PC-3 (cell line): ENCODE measurements around the gene HOXA2. TPM values are rescaled to one million over a fixed set of nuclear protein-coding genes. Genes with fewer than 3 reads are reported as not detected.

Source experiments
- ATAC-seq: fragments of 200-7000 bp; cut with Tn5 transposase; 2 replicates; pipeline ENCODE4 v1.9.1; 2020; ENCODE audit warnings: mild to moderate bottlenecking, moderate library complexity
- BruUV-seq: library from RNA; stranded (reverse); fragments of 400-500 nt; replicated peaks from 2 replicates; lab custom pipeline; 2021; lab: Mats Ljungman, UMichigan
- CTCF ChIA-PET: fragments of 300-600 bp; sonication (Branson Sonifier 250); formaldehyde crosslinking; loops from one replicate; lab custom pipeline; 2022; ENCODE audit warnings: antibody characterized with exemption; lab: Charles Lee
- POLR2A ChIA-PET: fragments of 300-600 bp; sonication (Branson Sonifier 250); formaldehyde crosslinking; loops from one replicate; lab custom pipeline; 2022; ENCODE audit warnings: antibody characterized with exemption; ENCODE audit not compliant: unreplicated experiment; lab: Charles Lee
- DNase-seq: peaks from one replicate; pipeline ENCODE4 v3.0.0-alpha.2; 2015
- H2AFZ ChIP-seq: fragments of 300-600 bp; sonication (generic); 2 replicates; pipeline ENCODE4 v1.6.0; 2016; ENCODE audit warnings: antibody characterized with exemption, low read length
- H3F3A ChIP-seq: fragments of 300-600 bp; sonication (generic); one replicate; pipeline ENCODE4 v1.6.0; 2017; ENCODE audit warnings: antibody characterized with exemption, low read length, control low read depth, mild to moderate bottlenecking; ENCODE audit not compliant: unreplicated experiment
- H3K27ac ChIP-seq: fragments of 300-600 bp; sonication (generic); 2 replicates; pipeline ENCODE4 v1.5.1; 2016; ENCODE audit warnings: mild to moderate bottlenecking, low read length
- H3K27me3 ChIP-seq: fragments of 300-600 bp; sonication (generic); 2 replicates; pipeline ENCODE4 v1.6.1; 2016; ENCODE audit warnings: low read length, mixed read lengths
- H3K36me3 ChIP-seq: fragments of 300-600 bp; sonication (generic); 2 replicates; pipeline ENCODE4 v1.6.1; 2016; ENCODE audit warnings: low read depth, mixed run types, low read length, mixed read lengths
- H3K4me1 ChIP-seq: fragments of 300-600 bp; sonication (generic); 2 replicates; pipeline ENCODE4 v1.5.1; 2016; ENCODE audit warnings: low read length; ENCODE audit not compliant: insufficient read depth
- H3K4me2 ChIP-seq: fragments of 300-600 bp; sonication (generic); 2 replicates; pipeline ENCODE4 v1.6.0; 2016; ENCODE audit warnings: low read length
- H3K4me3 ChIP-seq: fragments of 300-600 bp; sonication (generic); 2 replicates; pipeline ENCODE4 v1.5.1; 2016; ENCODE audit warnings: mild to moderate bottlenecking, low read length, mixed read lengths
- H3K79me2 ChIP-seq: fragments of 300-600 bp; sonication (generic); 2 replicates; pipeline ENCODE4 v1.6.1; 2017; ENCODE audit warnings: low read length, mixed read lengths
- H3K9ac ChIP-seq: fragments of 300-600 bp; sonication (generic); 2 replicates; pipeline ENCODE4 v1.6.0; 2016; ENCODE audit warnings: mild to moderate bottlenecking, low read length
- H3K9me2 ChIP-seq: fragments of 300-600 bp; sonication (generic); replicated peaks from 2 replicates; pipeline ENCODE4 v1.6.1; 2016; ENCODE audit warnings: mixed run types, low read length, mixed read lengths
- H3K9me3 ChIP-seq: fragments of 300-600 bp; sonication (generic); 2 replicates; pipeline ENCODE4 v1.6.1; 2016; ENCODE audit warnings: low read length, mixed read lengths
- H4K20me1 ChIP-seq: fragments of 300-600 bp; sonication (generic); 2 replicates; pipeline ENCODE4 v1.6.1; 2016; ENCODE audit warnings: low read length, mixed read lengths
- CTCF ChIP-seq: fragments of 300-600 bp; sonication (generic); conservative IDR thresholded peaks from 2 replicates; pipeline ENCODE4 v1.5.1; 2017; ENCODE audit warnings: antibody characterized with exemption, low read depth, mild to moderate bottlenecking, low read length
- EZH2 ChIP-seq: fragments of 300-600 bp; sonication (generic); IDR thresholded peaks from one replicate; pipeline ENCODE4 v1.6.1; 2017; ENCODE audit warnings: antibody characterized with exemption, mild to moderate bottlenecking, low read length; ENCODE audit not compliant: unreplicated experiment
- EZH2phosphoT487 ChIP-seq: fragments of 300-600 bp; sonication (generic); IDR thresholded peaks from 2 replicates; pipeline ENCODE4 v1.6.1; 2018; ENCODE audit warnings: mild to moderate bottlenecking, antibody characterized with exemption, low read length, borderline replicate concordance
- intact Hi-C: fragments of 100-400 bp; cut with micrococcal nuclease; formaldehyde crosslinking; loops from 2 replicates; pipeline ENCODE4 v1.9.0; 2023
- total RNA-seq: library from RNA; depleted of rRNA; stranded (reverse); fragments of >200 nt; gene quantifications from 2 replicates; pipeline ENCODE4 v1.2.3, GENCODE V29; 2014

Gene HOXA2
- total RNA-seq, 1 experiment from 2014 or later = 0.07 TPM

- H3K79me2 ChIP-seq = peaks cover 24% of the 10 kb centered on the region
- H3F3A ChIP-seq = no peaks in the 10 kb centered on the region
- ATAC-seq = no peak
- ChIA-PET CTCF (no interaction called here), POLR2A (no interaction called here)
- intact Hi-C loops = no loop called here
- H3K9me2 ChIP-seq = no peaks in the 10 kb centered on the region
- H3K4me3 ChIP-seq = no peak overlapping the region
- no peak overlapping the region for H2AFZ ChIP-seq
- DNase-seq = no peak
- H3K27me3 ChIP-seq = no peaks in the 10 kb centered on the region
- peaks cover 28% of the 10 kb centered on the region for H3K4me1 ChIP-seq
- H3K27ac ChIP-seq = no peak overlapping the region
- TF ChIP-seq EZH2phosphoT487 = no peak
- no peak for TF ChIP-seq EZH2
- no peak for TF ChIP-seq CTCF
- H3K36me3 ChIP-seq = no peaks in the 10 kb centered on the region
- no peaks in the 10 kb centered on the region for H3K9me3 ChIP-seq
- H3K4me2 ChIP-seq = no peak overlapping the region
- no peak overlapping the region for H3K9ac ChIP-seq
- no TSS peak for BruUV-seq
- no peaks in the 10 kb centered on the region for H4K20me1 ChIP-seq
Measured at GRCh38 chr7:27106901-27107240, 4.4 kb upstream of the HOXA2 start.

GRCh38 chr7:27106181-27106900, 3.9 kb upstream of the HOXA2 start:
- no peaks in the 10 kb centered on the region for H3K27me3 ChIP-seq
- H4K20me1 ChIP-seq = no peaks in the 10 kb centered on the region
- ATAC-seq (no peak), DNase-seq (no peak)
- H3K4me3 ChIP-seq = no peak overlapping the region
- H3K4me2 ChIP-seq = no peak overlapping the region
- H3K36me3 ChIP-seq = no peaks in the 10 kb centered on the region
- H3K4me1 ChIP-seq = peaks cover 22% of the 10 kb centered on the region
- H3F3A ChIP-seq = no peaks in the 10 kb centered on the region
- H3K79me2 ChIP-seq = peaks cover 19% of the 10 kb centered on the region
- no peaks in the 10 kb centered on the region for H3K9me3 ChIP-seq
- intact Hi-C loops = no loop called here
- BruUV-seq = no TSS peak
- ChIA-PET POLR2A (no interaction called here), CTCF (no interaction called here)
- H2AFZ ChIP-seq = no peak overlapping the region
- no peak overlapping the region for H3K9ac ChIP-seq
- H3K27ac ChIP-seq = no peak overlapping the region
- TF ChIP-seq EZH2phosphoT487 (no peak), EZH2 (no peak)
- H3K9me2 ChIP-seq = no peaks in the 10 kb centered on the region

GRCh38 chr7:27105301-27106031, 3.0 kb upstream of the HOXA2 start:
- Histone ChIP-seq H3K9me2 (no peaks in the 10 kb centered on the region), H3K9me3 (no peaks in the 10 kb centered on the region), H3K79me2 (peaks cover 13% of the 10 kb centered on the region; the same call in 1 of the 2 replicates), H3F3A (no peaks in the 10 kb centered on the region), H3K4me2 (no peak overlapping the region), H3K4me1 (peaks cover 14% of the 10 kb centered on the region), H3K27ac (no peak overlapping the region), H3K9ac (no peak overlapping the region), H4K20me1 (no peaks in the 10 kb centered on the region), H3K4me3 (no peak overlapping the region), H3K36me3 (0 out of 2 replicates have a peak, but pooled peaks cover 4% of the 10 kb centered on the region), H2AFZ (no peak overlapping the region), H3K27me3 (no peaks in the 10 kb centered on the region)
- ChIA-PET POLR2A (no interaction called here), CTCF (no interaction called here)
- intact Hi-C loops = no loop called here
- DNase-seq = no peak
- TF ChIP-seq EZH2phosphoT487 = no peak
- no peak for TF ChIP-seq EZH2
- no peak for TF ChIP-seq CTCF
- no TSS peak for BruUV-seq
- no peak for ATAC-seq
